ENCODE data around the gene CARHSP1. TPM values are rescaled to one million over a fixed set of nuclear protein-coding genes. Genes with fewer than 3 reads are reported as not detected.
"Not testable (repeated sequence)": the region's sequence is repeated elsewhere in the genome, so short reads cannot be mapped to it uniquely, and the experiment has no call there.

Gene CARHSP1
- total RNA-seq, 1 donor from 2014 or later = 125 TPM

- no peak for DNase-seq (ENCODE audit: low read depth)
These were observed 24.6 kb upstream of the CARHSP1 start for GRCh38 chr16:8893426-8893825.

GRCh38 chr16:8892101-8892575 lies 23.3 kb upstream of the CARHSP1 start:
- no peak for DNase-seq (ENCODE audit: low read depth)

- no peak for DNase-seq (ENCODE audit: low read depth)
These were observed 21.7 kb upstream of the CARHSP1 start for GRCh38 chr16:8890549-8890921.

GRCh38 chr16:8889893-8890548 lies 21.2 kb upstream of the CARHSP1 start:
- no peak for DNase-seq (ENCODE audit: low read depth)

- no peak for DNase-seq (ENCODE audit: low read depth)
These were observed 20.4 kb upstream of the CARHSP1 start for GRCh38 chr16:8888951-8889892.

DNA sequence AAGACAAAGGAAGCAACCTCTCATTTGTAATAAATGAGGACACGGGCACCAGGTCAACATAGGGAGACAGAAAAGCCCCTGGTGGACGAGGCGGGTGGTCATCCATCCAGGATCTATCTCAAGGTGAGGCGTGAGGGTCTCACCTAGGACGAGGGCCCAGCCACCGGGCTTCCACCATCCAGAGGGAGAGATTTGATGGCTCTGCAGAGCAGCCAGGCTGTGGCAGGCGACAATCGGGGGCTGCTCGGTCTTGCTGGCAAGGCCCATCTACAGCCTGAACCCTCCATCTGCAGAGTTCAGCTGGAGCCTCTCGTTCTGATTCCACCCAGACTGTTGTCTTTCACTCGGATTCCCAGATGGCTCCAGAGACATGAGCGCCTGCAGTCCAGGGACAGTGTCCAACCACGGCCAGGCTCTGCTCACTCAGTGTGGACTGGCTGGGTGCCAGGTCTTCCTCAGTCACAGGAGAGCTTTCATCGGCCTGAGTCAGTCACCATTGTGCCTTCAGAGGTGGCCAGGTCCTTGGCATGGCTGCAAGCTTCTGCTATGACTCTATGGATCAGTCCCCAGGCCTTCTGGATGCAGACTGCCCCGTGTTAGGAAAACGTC lies 19.2 kb upstream of the CARHSP1 start:
- DNase-seq (ENCODE audit: low read depth) = no peak

DNA sequence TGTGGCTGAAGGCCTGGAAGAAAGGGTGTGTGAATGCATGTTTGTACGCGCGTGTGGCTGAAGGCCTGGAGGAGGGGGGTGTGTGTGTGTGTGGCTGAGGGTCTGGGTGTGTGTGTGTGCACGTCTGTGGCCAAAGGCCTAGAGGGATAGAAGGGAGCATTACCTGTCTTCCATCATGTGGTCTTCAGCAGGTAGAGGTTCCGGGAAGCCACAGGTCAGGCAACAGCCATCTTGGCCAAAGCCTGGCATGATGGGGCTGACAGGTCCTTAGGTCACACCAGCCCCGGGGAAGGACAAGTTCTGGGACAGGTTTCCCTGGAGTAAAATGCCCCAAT lies 18.6 kb upstream of the CARHSP1 start:
- no peak for DNase-seq (ENCODE audit: low read depth)

- DNase-seq (ENCODE audit: low read depth) = no peak
These were observed 18.0 kb upstream of the CARHSP1 start for GRCh38 chr16:8886593-8887430.

GRCh38 chr16:8885674-8886592 lies 17.1 kb upstream of the CARHSP1 start:
- DNase-seq (ENCODE audit: low read depth) = peak; percentile 40

GRCh38 chr16:8882725-8883377 lies 14.0 kb upstream of the CARHSP1 start:
- DNase-seq (ENCODE audit: low read depth) = no peak

DNA sequence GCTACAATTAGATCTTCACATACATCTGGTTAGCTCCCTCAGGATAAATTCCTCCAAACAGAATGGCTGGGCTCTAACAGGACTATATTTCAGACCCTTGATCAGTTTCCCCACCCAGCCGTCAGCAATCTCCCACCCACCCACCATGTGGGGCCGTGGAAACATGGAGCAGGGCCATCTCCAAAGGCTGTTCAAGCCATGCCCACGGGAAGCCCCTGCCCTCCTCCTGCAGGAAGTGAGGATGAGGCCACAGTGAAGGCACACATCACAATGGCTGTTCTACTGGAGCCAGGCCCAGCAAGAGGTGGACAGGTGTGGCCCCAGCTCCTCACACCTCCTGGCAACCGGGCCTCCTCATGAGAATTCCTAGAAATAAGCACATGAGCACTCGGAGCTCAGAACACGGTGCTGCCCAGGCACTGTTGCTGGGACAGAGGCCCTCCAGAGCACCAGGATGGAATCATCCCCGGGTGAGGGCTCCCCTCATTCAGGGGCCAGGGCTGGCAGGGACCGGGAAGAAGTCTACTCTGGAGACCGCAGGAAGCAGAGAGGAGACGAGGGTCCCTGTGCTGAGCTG lies 13.3 kb upstream of the CARHSP1 start, which contains the start of gene LITAFD:
Gene LITAFD, plus strand, starts transcription at position 311 of the 577 bp plus-strand sequence. CDS start 2,005 bp downstream, outside the sequence.
- DNase-seq (ENCODE audit: low read depth) = no peak

DNA sequence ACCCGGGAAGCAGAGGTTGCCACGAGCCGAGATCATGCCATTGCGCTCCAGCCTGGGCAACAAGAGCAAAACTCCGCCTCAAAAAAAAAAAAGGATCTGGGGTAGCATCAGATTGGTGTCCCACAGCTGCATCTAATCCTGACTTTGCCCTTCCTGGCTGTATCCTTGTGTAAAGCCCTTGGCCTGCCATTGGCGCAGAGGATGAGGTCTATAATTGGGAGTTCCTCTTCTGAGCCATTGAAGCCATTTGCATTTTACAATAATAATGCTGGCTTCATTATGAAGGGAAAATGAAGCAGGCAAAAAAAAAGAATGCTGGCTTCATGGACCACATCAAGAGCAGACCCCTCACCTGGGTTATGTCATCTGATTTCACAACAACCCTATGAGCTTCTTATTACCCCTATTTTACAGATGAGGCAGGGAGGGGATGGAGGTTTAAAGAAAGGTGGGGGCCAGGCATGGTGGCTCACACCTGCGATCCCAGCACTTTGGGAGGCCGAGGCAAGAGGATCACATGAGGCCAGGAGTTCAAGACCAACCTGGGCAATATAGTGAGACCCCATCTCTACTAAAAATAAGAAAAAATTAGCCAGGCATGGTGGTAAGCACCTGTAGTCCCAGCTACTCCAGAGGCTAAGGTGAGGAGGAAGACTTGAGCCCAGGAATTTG lies 12.2 kb upstream of the CARHSP1 start:
- DNase-seq (ENCODE audit: low read depth) = no peak

DNA sequence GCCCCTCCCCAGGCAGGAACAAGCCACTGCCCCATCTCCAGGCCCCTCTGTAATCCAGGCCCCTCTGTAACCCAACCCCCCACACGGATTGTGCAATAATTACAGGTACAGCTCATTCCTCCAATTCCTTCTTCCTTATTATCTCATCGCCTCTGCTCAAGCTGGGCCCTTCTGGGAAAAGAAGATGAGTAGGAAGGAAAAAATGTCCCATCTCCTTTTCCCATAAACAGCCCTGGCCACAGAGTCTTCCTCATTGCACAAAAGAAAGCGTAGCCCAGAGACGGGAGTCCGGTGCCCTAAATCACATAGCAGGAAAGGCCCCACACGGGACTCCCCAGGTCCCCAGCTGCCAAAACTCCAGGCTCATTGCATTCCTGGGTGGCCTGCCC lies 9.7 kb upstream of the CARHSP1 start:
- peak; percentile 87 for DNase-seq (ENCODE audit: low read depth)

DNA sequence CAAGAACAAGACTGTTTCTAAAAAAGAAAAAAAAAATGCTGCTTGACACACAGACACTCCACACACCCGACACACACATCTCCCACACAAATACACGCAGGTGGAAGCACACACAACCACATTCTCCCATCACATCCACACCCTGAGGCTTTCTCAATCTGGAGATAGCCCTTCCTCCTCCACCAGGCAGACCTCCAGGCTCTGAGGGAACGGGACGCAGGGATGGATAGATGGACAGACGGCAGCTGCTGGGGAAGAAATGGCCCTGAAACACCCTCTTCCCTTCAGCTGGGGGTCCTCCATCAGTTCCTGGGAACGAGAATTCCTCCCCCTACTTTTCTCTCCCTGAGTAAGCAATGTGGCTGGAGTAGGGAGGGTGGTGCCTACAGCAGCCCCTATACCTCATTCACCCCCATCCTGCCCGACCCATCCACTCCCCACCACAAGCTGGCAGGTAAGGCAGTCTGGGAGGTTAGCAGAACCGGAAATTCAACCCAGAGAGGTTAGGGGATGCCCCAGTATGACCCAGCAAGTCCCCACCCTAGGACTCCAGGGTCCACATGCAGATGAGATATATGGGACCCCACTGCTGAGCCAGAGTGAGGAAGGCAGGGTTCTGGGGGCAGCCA lies 9.2 kb upstream of the CARHSP1 start:
- no peak for DNase-seq (ENCODE audit: low read depth)

- not testable (repeated sequence) for DNase-seq (ENCODE audit: low read depth)
These were observed 6.5 kb upstream of the CARHSP1 start for GRCh38 chr16:8875317-8875716.

DNA sequence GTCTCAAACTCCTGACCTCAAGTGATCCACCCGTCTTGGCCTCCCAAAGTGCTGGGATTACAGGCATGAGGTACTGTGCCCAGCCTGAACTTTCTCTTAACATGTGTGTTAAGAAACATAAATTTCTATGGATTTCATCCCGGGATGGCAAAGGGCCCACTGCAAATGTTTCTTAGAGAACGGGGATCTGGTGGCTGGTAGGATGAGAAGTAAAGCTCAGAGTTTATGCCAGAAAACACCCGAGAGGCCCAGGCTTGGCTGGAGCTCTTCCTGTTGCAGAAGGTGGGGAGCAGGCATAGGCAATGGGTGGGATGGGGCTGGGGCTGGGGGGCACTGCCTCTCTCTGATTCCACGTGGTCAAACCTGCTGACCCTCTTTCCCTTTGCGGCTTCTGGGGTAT lies 5.6 kb upstream of the CARHSP1 start:
- no peak for DNase-seq (ENCODE audit: low read depth)

GRCh38 chr16:8873866-8874195 lies 5.0 kb upstream of the CARHSP1 start:
- DNase-seq (ENCODE audit: low read depth) = not testable (repeated sequence)

DNA sequence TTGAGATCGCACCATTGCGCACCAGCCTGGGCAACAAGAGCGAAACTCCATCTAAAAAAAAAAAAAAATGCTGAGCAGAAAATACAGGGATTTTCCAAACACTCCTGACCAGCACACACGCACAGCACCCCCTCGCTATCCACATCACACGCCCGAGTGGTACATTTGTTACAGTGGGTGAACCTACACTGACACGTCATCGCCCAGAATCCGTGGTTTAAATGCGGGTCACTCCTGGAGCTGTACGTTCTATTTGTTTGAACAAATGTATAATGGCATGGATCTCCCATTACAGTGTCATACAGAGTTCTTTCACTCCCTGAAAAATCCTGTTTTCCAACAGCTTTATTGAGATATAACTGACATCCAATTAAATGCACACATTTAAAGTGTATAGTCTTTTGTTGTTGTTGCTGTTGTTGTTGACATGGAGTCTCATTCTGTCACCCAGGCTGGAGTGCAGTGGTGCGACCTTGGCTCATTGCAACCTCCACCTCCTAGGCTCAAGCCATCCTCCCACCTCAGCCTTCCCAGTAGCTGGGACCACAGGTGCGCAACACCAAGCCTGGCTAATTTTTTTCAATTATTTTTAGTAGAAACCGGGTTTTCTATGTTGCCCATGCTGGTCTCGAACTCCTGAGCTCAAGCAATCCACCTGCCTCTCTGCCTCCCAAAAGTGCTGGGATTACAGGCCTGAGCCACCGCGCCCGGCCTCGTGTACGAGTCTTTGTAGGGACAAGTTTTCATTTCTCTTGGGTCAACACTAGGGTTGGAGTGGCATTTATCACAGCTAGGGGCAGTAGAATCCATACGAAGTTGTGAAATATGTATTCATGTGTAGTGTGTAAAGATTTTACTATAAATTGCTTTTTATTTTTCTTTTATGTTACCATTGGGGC lies 4.4 kb upstream of the CARHSP1 start:
- no peak for DNase-seq (ENCODE audit: low read depth)

All from renal cortical epithelial cell (primary cell).